Spleen (tissue), 11 donors: ENCODE measurements around the gene PRPF40B. TPM values are rescaled to one million over a fixed set of nuclear protein-coding genes. Genes with fewer than 3 reads are reported as not detected.
A peak's percentile ranks its signal among the peaks of the same experiment; 100 is the strongest.

Experiments used
- DNase-seq: peaks from one replicate; pipeline ENCODE4 v3.0.0-alpha.2; 2020
- H3K27ac ChIP-seq, 8 donors: fragments of 200-600 bp; sonication (generic) in 7 of 8; 1 replicate in 4 of 8; 2 replicates in 4 of 8; pipeline versions ENCODE4 v1.5.0 to v1.8.0; 2016 to 2021; ENCODE audit warnings: inconsistent platforms in 4 of 8, mild to moderate bottlenecking in 4 of 8, moderate library complexity in 1 of 8
- H3K27me3 ChIP-seq, 7 donors: fragments of 200-600 bp; sonication (generic) in 6 of 7; replicated peaks in 1 of 7; 1 replicate in 4 of 7; 2 replicates in 3 of 7; pipeline versions ENCODE4 v1.5.0 to v1.8.0; 2016 to 2021; ENCODE audit warnings: inconsistent platforms in 3 of 7, mild to moderate bottlenecking in 1 of 7
- H3K36me3 ChIP-seq, 6 donors: fragments of 200-600 bp; sonication (generic) in 5 of 6; 1 replicate in 4 of 6; 2 replicates in 2 of 6; pipeline versions ENCODE4 v1.5.0 to v1.8.0; 2016 to 2021; ENCODE audit warnings: inconsistent platforms in 2 of 6
- H3K4me1 ChIP-seq, 6 donors: fragments of 200-600 bp; sonication (generic) in 5 of 6; 1 replicate in 3 of 6; 2 replicates in 3 of 6; pipeline versions ENCODE4 v1.5.0 to v1.8.0; 2016 to 2021; ENCODE audit warnings: inconsistent platforms in 3 of 6
- H3K4me3 ChIP-seq, 8 donors: fragments of 200-600 bp; sonication (generic) in 7 of 8; 1 replicate in 4 of 8; 2 replicates in 4 of 8; pipeline versions ENCODE4 v1.5.0 to v1.8.0; 2016 to 2021; ENCODE audit warnings: inconsistent platforms in 4 of 8, mild to moderate bottlenecking in 4 of 8, moderate library complexity in 2 of 8
- H3K9me3 ChIP-seq, 8 donors: fragments of 200-600 bp; sonication (generic) in 7 of 8; 1 replicate in 4 of 8; 2 replicates in 4 of 8; pipeline versions ENCODE4 v1.5.0 to v1.8.0; 2016 to 2021; ENCODE audit warnings: inconsistent platforms in 4 of 8
- POLR2A ChIP-seq, 3 donors: fragments of 450-650 bp; IDR thresholded peaks; one replicate each; pipeline ENCODE4 v1.5.1; 2017; ENCODE audit warnings: antibody characterized with exemption in 3 of 3, mild to moderate bottlenecking in 1 of 3
- POLR2AphosphoS5 ChIP-seq, 3 donors: sonication (generic); formaldehyde crosslinking; IDR thresholded peaks; one replicate each; pipeline ENCODE4 v1.5.1; 2017; ENCODE audit warnings: antibody characterized with exemption in 3 of 3
- WGBS, 5 donors: extraction: QIAGEN DNeasy Blood & Tissue Kit in 3 of 5; methylation state at CpG; one replicate each; pipeline versions ENCODE4 v1.1.5 to v1.1.7; 2013 to 2018; 5-methylcytosine and 5-hydroxymethylcytosine counted together
- intact Hi-C: fragments of 100-400 bp; cut with DNase I; formaldehyde crosslinking; loops from one replicate; pipeline ENCODE4 v1.15.0; 2023; ENCODE audit warnings: low total_unique reads
- polyA plus RNA-seq, 3 donors: library from polyadenylated mRNA; stranded (reverse); fragments of 200-250 nt; gene quantifications; one replicate each; pipeline ENCODE4 v1.2.1, GENCODE V29; 2013
- total RNA-seq, 7 donors: library from RNA; depleted of rRNA in 3 of 7; stranded (reverse); fragments of >200 nt in 3 of 7; fragmentation: NEBNext Ultra II Directional in 4 of 7; extraction: Animal tissue kit (Norgen Biotek cat#: 25700) in 4 of 7; gene quantifications; one replicate each; pipeline versions ENCODE4 v1.1.0 to v1.2.1, GENCODE V29; 2016 to 2021
- TF ChIP-seq, protein P1 (sequence below), 11 experiments: fragments of 200-600 bp in 7 of 11; fragments of 450-650 bp in 4 of 11; sonication (generic) in 4 of 11; IDR thresholded peaks in 8 of 11; conservative IDR thresholded peaks in 3 of 11; 1 replicate in 7 of 11; 2 replicates in 4 of 11; pipeline versions ENCODE4 v1.4.0 to v1.8.0; 2016 to 2021; ENCODE audit warnings: antibody characterized with exemption in 11 of 11, inconsistent platforms in 4 of 11, mild to moderate bottlenecking in 1 of 11
- donor health status: healthy with polysubstance abuse.
- donor health status: DM: no; HTN: no; CAD: no; lungs with moderate emphysema.
- donor health status: DM: no; HTN: no; CAD: no.
- donor health status: Bipolar disorder and iron deficiency.
- donor health status: healthy.
- donor health status: DM: no; HTN: no; CAD: no.
- donor health status: DM: yes; HTN: yes; CAD: no.

Gene PRPF40B
- total and polyA plus RNA-seq, 10 donors: 5.9 to 28.3 (median 19.0) TPM

DNA sequence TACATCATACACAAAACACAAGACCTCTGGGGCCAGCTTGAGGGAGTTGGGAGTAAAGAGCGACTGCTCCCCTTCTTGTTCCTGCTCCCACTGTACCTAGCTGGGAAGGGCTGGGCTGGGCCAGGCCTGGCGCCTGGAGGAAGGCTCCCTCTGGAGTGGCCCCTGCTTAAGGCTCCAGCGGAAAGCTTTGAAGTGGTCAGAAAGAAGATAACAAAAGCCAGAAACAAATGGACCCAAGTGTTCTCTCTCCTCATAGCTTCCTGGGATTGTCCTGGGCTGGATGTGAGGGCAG is 25.3 kb downstream of the PRPF40B start:
- H3K9me3 ChIP-seq: no peaks in the 10 kb centered on the region
- peak; percentile 18 for DNase-seq
- intact Hi-C loops: no loop called here
- peaks cover 12 to 53% (median 32%) of the 10 kb centered on the region in 6 donors for H3K4me1 ChIP-seq
- H3K4me3 ChIP-seq: no peak overlapping the region
- TF ChIP-seq POLR2A (IDR thresholded peaks at IDR 0.05) (no peak), POLR2AphosphoS5 (IDR thresholded peaks at IDR 0.05) (no peak)
- TF ChIP-seq, protein P1, sequence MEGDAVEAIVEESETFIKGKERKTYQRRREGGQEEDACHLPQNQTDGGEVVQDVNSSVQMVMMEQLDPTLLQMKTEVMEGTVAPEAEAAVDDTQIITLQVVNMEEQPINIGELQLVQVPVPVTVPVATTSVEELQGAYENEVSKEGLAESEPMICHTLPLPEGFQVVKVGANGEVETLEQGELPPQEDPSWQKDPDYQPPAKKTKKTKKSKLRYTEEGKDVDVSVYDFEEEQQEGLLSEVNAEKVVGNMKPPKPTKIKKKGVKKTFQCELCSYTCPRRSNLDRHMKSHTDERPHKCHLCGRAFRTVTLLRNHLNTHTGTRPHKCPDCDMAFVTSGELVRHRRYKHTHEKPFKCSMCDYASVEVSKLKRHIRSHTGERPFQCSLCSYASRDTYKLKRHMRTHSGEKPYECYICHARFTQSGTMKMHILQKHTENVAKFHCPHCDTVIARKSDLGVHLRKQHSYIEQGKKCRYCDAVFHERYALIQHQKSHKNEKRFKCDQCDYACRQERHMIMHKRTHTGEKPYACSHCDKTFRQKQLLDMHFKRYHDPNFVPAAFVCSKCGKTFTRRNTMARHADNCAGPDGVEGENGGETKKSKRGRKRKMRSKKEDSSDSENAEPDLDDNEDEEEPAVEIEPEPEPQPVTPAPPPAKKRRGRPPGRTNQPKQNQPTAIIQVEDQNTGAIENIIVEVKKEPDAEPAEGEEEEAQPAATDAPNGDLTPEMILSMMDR (IDR thresholded peaks at IDR 0.05 in 8 of 11, conservative IDR thresholded peaks at IDR 0.05 in 3 of 11): no peak
- no peaks in the 10 kb centered on the region for H3K27me3 ChIP-seq
- peak overlapping the region in 2 of 8 donors; percentile 11 to 34 for H3K27ac ChIP-seq
- 83 to 98% (median 89%) methylated on average over 3 of the region's 3 CpGs for WGBS, 5 donors
- H3K36me3 ChIP-seq: peaks cover 0 to 98% (median 44%) of the 10 kb centered on the region in 6 donors

DNA sequence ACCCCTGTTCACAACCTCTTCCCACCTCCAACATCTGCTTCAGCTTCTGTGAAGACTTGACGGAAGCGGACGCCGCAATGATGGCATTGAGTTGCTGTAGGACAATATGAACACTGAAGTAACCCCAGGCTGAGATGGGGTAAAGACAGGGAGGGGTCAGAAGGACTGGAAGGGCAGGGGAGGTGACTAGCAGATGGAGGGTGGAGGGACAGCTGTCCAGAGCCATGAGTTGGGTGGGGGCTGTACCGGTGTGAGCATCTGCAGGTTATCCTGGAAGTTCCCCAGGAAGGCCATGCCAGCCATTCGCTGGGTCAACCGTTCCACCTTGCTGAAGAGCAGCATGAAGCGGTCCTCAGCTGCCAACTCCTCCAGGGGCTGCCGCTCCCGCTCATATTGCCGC is 26.1 kb downstream of the PRPF40B start:
- 96 to 99% (median 96%) methylated on average over 11 of the region's 11 CpGs for WGBS, 5 donors

DNA sequence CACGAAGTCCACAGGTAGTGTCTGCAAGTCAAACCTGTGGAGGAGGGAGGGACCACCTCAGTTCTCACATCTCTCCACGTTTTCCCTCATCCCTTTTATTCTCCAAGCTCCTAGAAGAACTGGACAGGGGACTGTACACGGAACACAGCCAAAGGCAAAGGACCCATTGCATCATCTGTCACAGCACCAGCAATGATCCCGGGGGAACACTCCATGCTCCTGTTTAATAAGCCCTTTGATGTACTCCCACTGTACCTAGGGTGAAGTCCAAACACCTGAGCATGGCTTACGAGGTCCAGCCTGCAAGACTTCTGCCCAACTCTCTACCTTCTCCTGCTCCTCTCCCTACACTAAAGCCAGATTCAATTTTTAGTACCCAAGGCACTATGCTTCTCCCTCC is 26.5 kb downstream of the PRPF40B start:
- TF ChIP-seq POLR2AphosphoS5 (IDR thresholded peaks at IDR 0.05) (no peak), POLR2A (IDR thresholded peaks at IDR 0.05) (no peak)
- TF ChIP-seq, protein P1 (IDR thresholded peaks at IDR 0.05 in 8 of 11, conservative IDR thresholded peaks at IDR 0.05 in 3 of 11): no peak
- Histone ChIP-seq H3K4me1 (peaks cover 7 to 46% (median 26%) of the 10 kb centered on the region in 6 donors), H3K27ac (no peak overlapping the region), H3K4me3 (no peak overlapping the region), H3K9me3 (no peaks in the 10 kb centered on the region), H3K36me3 (peaks cover 0 to 100% (median 47%) of the 10 kb centered on the region in 6 donors), H3K27me3 (no peaks in the 10 kb centered on the region)
- 86 to 95% (median 89%) methylated on average over 4 to 5 of the region's 5 CpGs for WGBS, 5 donors
- no peak for DNase-seq
- intact Hi-C loops: no loop called here

More for the DNA sequence above, 26.1 kb downstream of the PRPF40B start:
- Histone ChIP-seq H3K4me3 (no peak overlapping the region), H3K27ac (no peak overlapping the region), H3K4me1 (peaks cover 11 to 47% (median 29%) of the 10 kb centered on the region in 6 donors), H3K36me3 (peaks cover 0 to 98% (median 45%) of the 10 kb centered on the region in 6 donors), H3K9me3 (no peaks in the 10 kb centered on the region), H3K27me3 (no peaks in the 10 kb centered on the region)
- intact Hi-C loops: no loop called here
- TF ChIP-seq POLR2A (IDR thresholded peaks at IDR 0.05): no peak
- TF ChIP-seq, protein P1 (IDR thresholded peaks at IDR 0.05 in 8 of 11, conservative IDR thresholded peaks at IDR 0.05 in 3 of 11): no peak
- no peak for TF ChIP-seq POLR2AphosphoS5 (IDR thresholded peaks at IDR 0.05)
- DNase-seq: peak; percentile 66

DNA sequence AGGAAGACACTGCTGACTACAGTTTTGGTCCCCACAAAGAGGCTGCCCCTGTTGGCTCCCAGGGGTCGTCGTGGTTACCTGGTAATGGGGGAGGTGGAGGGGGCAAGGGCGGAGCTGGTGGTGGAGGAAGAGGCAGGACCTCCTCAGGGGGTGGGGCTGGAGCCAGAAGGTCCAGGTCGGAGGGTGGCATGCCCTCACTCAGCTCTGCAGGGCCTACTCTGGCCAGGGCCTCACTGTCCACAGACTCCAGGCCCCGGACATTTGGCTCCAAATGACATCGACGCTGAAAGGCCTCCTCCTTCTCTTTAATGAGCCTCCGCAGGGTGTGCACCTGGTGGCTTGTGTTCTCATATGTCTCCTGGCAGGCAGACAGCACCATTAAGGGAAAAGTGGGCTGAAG is 28.5 kb downstream of the PRPF40B start:
- H3K9me3 ChIP-seq: no peaks in the 10 kb centered on the region
- no peaks in the 10 kb centered on the region for H3K27me3 ChIP-seq
- 73 to 84% (median 79%) methylated on average over 5 to 8 of the region's 8 CpGs for WGBS, 5 donors
- TF ChIP-seq POLR2AphosphoS5 (IDR thresholded peaks at IDR 0.05): no peak
- no peak for TF ChIP-seq POLR2A (IDR thresholded peaks at IDR 0.05)
- H3K4me3 ChIP-seq: no peak overlapping the region
- H3K36me3 ChIP-seq: peaks cover 0 to 100% (median 48%) of the 10 kb centered on the region in 6 donors
- DNase-seq: peak; percentile 29
- peaks cover 7 to 47% (median 22%) of the 10 kb centered on the region in 6 donors for H3K4me1 ChIP-seq
- intact Hi-C loops: no loop called here
- no peak overlapping the region for H3K27ac ChIP-seq
